H9 (cell line): ENCODE results near the gene TMEM270. TPM values are rescaled to one million over a fixed set of nuclear protein-coding genes. Genes with fewer than 3 reads are reported as not detected.

Source experiments
- DNase-seq: peaks from one replicate; pipeline ENCODE4 v3.0.0-alpha.2; 2017
- H2AFZ ChIP-seq: one replicate; pipeline ENCODE4 v1.6.1; 2013; ENCODE audit warnings: mild to moderate bottlenecking, low read length, control low read depth, moderate library complexity
- H2AK5ac ChIP-seq: 2 replicates; pipeline ENCODE4 v1.6.1; 2013; ENCODE audit warnings: low read length, control low read depth, mixed read lengths; ENCODE audit not compliant: insufficient read length
- H2BK120ac ChIP-seq: one replicate; pipeline ENCODE4 v1.6.1; 2013; ENCODE audit warnings: low read depth, mild to moderate bottlenecking, low read length, control low read depth, inconsistent platforms; ENCODE audit not compliant: poor library complexity, severe bottlenecking
- H2BK12ac ChIP-seq: 2 replicates; pipeline ENCODE4 v1.6.1; 2013; ENCODE audit warnings: low read length, control low read depth, mixed read lengths, low read depth; ENCODE audit not compliant: insufficient read length
- H2BK15ac ChIP-seq: 2 replicates; pipeline ENCODE4 v1.6.1; 2013; ENCODE audit warnings: low read depth, low read length, control low read depth
- H2BK20ac ChIP-seq: one replicate; pipeline ENCODE4 v1.6.1; 2013; ENCODE audit warnings: low read depth, mild to moderate bottlenecking, low read length, control low read depth, inconsistent platforms; ENCODE audit not compliant: poor library complexity, severe bottlenecking
- H2BK5ac ChIP-seq: 2 replicates; pipeline ENCODE4 v1.6.1; 2013; ENCODE audit warnings: low read length, control low read depth, mixed read lengths; ENCODE audit not compliant: insufficient read length
- H3K14ac ChIP-seq: 2 replicates; pipeline ENCODE4 v1.6.1; 2013; ENCODE audit warnings: low read length, control low read depth; ENCODE audit not compliant: insufficient read depth
- H3K18ac ChIP-seq: 2 replicates; pipeline ENCODE4 v1.6.1; 2013; ENCODE audit warnings: low read depth, mild to moderate bottlenecking, mixed read lengths, low read length, control low read depth; ENCODE audit not compliant: insufficient read length
- H3K23ac ChIP-seq: 2 replicates; pipeline ENCODE4 v1.6.1; 2013; ENCODE audit warnings: low read length, control low read depth, mixed read lengths, low read depth; ENCODE audit not compliant: insufficient read length
- H3K23me2 ChIP-seq: 2 replicates; pipeline ENCODE4 v1.6.1; 2013; ENCODE audit warnings: low read depth, mild to moderate bottlenecking, mixed read lengths, low read length, control low read depth; ENCODE audit not compliant: insufficient read length, poor library complexity, severe bottlenecking
- H3K27ac ChIP-seq: 2 replicates; pipeline ENCODE4 v1.5.1; 2013; ENCODE audit warnings: low read length, control low read depth, mixed read lengths, low read depth; ENCODE audit not compliant: insufficient read length
- H3K27me3 ChIP-seq: 2 replicates; pipeline ENCODE4 v1.6.1; 2013; ENCODE audit warnings: low read length, control low read depth, inconsistent platforms; ENCODE audit not compliant: insufficient read depth
- H3K4ac ChIP-seq: 2 replicates; pipeline ENCODE4 v1.6.1; 2013; ENCODE audit warnings: low read depth, mild to moderate bottlenecking, control low read depth, inconsistent platforms, low read length, moderate library complexity
- H3K4me1 ChIP-seq: 2 replicates; pipeline ENCODE4 v1.6.1; 2013; ENCODE audit warnings: low read length, control low read depth, inconsistent platforms; ENCODE audit not compliant: insufficient read depth
- H3K4me2 ChIP-seq: 2 replicates; pipeline ENCODE4 v1.6.1; 2013; ENCODE audit warnings: low read length, control low read depth, mixed read lengths; ENCODE audit not compliant: insufficient read length, insufficient read depth
- H3K56ac ChIP-seq: 2 replicates; pipeline ENCODE4 v1.6.1; 2013; ENCODE audit warnings: low read depth, mild to moderate bottlenecking, mixed read lengths, low read length, control low read depth; ENCODE audit not compliant: insufficient read length
- H3K79me1 ChIP-seq: 2 replicates; pipeline ENCODE4 v1.6.1; 2013; ENCODE audit warnings: low read depth, mild to moderate bottlenecking, moderate library complexity, low read length, control low read depth, inconsistent platforms; ENCODE audit not compliant: insufficient read depth, poor library complexity, severe bottlenecking
- H3K79me2 ChIP-seq: 2 replicates; pipeline ENCODE4 v1.6.1; 2013; ENCODE audit warnings: low read length, control low read depth, inconsistent platforms; ENCODE audit not compliant: insufficient read depth
- H3K9ac ChIP-seq: 2 replicates; pipeline ENCODE4 v1.6.1; 2013; ENCODE audit warnings: low read length, control low read depth, mixed read lengths; ENCODE audit not compliant: insufficient read length; ENCODE audit errors: extremely low read depth
- H3K9me3 ChIP-seq: one replicate; pipeline ENCODE4 v1.6.1; 2013; ENCODE audit warnings: low read depth, low read length, inconsistent platforms; ENCODE audit not compliant: control insufficient read depth
- H3T11ph ChIP-seq: one replicate; pipeline ENCODE4 v1.6.1; 2013; ENCODE audit warnings: mild to moderate bottlenecking, low read length, control low read depth, inconsistent platforms
- H4K20me1 ChIP-seq: one replicate; pipeline ENCODE4 v1.6.1; 2013; ENCODE audit not compliant: control insufficient read depth, insufficient read length, insufficient read depth
- H4K5ac ChIP-seq: 2 replicates; pipeline ENCODE4 v1.6.1; 2013; ENCODE audit warnings: low read depth, mild to moderate bottlenecking, mixed read lengths, low read length, control low read depth; ENCODE audit not compliant: insufficient read length
- H4K8ac ChIP-seq: replicated peaks from 2 replicates; pipeline ENCODE4 v1.6.1; 2013; ENCODE audit warnings: low read length, control low read depth, mixed read lengths, low read depth; ENCODE audit not compliant: insufficient read length
- H4K91ac ChIP-seq: 2 replicates; pipeline ENCODE4 v1.6.1; 2013; ENCODE audit warnings: low read depth, mild to moderate bottlenecking, moderate library complexity, mixed read lengths, low read length, control low read depth; ENCODE audit not compliant: insufficient read length
- H3K27ac Mint-ChIP-seq, 3 experiments: 2 replicates in 2 of 3; 3 replicates in 1 of 3; pipeline ENCODE4 v1.8.0; 2020 to 2021; ENCODE audit warnings: mixed read lengths in 3 of 3, mild to moderate bottlenecking in 1 of 3, moderate library complexity in 1 of 3
- H3K27me3 Mint-ChIP-seq: 2 replicates; pipeline ENCODE4 v1.8.0; 2021; ENCODE audit warnings: low read depth, mild to moderate bottlenecking, moderate library complexity, mixed read lengths
- H3K36me3 Mint-ChIP-seq, 3 experiments: 2 replicates in 2 of 3; 3 replicates in 1 of 3; pipeline ENCODE4 v1.8.0; 2020 to 2021; ENCODE audit warnings: low read depth in 3 of 3, mixed read lengths in 3 of 3; ENCODE audit not compliant: insufficient read depth in 1 of 3
- H3K4me1 Mint-ChIP-seq, 2 experiments: 2 replicates each; pipeline ENCODE4 v1.8.0; 2020; ENCODE audit warnings: mixed read lengths in 2 of 2
- H3K4me3 Mint-ChIP-seq, 2 experiments: 2 replicates in 1 of 2; 3 replicates in 1 of 2; pipeline ENCODE4 v1.8.0; 2020 to 2021; ENCODE audit warnings: mild to moderate bottlenecking in 2 of 2, mixed read lengths in 2 of 2, moderate library complexity in 1 of 2
- H3K9me3 Mint-ChIP-seq, 2 experiments: 2 replicates in 1 of 2; 3 replicates in 1 of 2; pipeline ENCODE4 v1.8.0; 2020; ENCODE audit warnings: mild to moderate bottlenecking in 2 of 2, mixed read lengths in 2 of 2, moderate library complexity in 1 of 2
- WGBS: extraction: QIAGEN DNeasy Blood & Tissue Kit; methylation state at CpG from one replicate; pipeline ENCODE4 v1.1.7; 2013; ENCODE audit warnings: missing lambda C conversion rate, low lambda C conversion rate, mixed read lengths; ENCODE audit not compliant: insufficient read length; ENCODE audit errors: extremely low coverage; 5-methylcytosine and 5-hydroxymethylcytosine counted together
- total RNA-seq: library from RNA; stranded (reverse); gene quantifications from 2 replicates; pipeline ENCODE4 v1.2.1, GENCODE V29; 2021
- TF ChIP-seq, protein P1 (sequence below): fragments of 200-600 bp; sonication (generic); conservative IDR thresholded peaks from 3 replicates; pipeline ENCODE4 v1.8.0; 2021; ENCODE audit warnings: antibody characterized with exemption, mild to moderate bottlenecking

Gene TMEM270
- total RNA-seq, 1 experiment from 2014 or later, result not detected

DNA sequence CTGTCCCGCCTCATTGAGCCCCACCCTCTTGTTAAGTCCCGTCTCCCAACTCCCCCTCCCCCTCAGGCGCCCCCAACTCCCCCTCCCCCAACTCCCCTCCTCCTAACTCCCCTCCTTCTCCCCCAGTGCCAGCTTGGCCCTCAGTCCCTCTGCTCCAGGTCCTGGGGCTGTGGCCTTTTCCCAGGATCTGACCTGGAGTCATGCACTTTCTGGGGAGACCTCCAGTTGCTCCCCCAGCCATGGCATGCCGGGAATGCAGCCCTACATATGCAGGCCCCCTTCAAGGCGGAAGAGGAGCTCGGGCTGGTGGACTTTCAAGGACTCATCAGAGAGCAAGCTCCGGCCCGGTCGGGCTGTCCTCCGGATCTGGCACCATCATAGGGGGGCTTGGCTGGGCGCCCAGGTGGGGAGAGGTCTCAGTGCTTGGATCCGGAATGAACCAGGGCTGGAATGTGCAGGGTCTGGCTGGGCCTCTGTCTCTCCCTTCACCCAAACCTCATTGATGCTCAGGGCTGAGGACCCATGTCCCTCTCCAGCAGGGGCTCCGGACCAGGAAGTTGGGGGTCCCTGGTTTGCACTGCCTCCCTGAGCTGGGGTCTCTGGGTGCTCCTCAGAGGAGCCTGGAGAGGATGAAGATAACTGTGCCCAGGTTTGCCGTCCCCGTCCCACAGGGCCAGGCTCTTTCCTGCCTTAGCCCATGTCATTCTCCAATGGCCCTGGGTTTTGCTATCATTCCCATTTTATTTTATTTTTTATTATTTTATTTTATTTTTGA lies 41.1 kb downstream of the TMEM270 start:
- Histone ChIP-seq H2BK20ac (no peak overlapping the region), H4K8ac (no peak overlapping the region), H3K79me1 (no peaks in the 10 kb centered on the region), H4K91ac (no peak overlapping the region), H4K5ac (no peak overlapping the region), H3K23ac (no peak overlapping the region), H3K4me1 (peaks cover 2% of the 10 kb centered on the region; the same call in 1 of the 2 replicates), H3T11ph (no peak overlapping the region), H2AK5ac (no peak overlapping the region), H2AFZ (no peak overlapping the region), H3K56ac (no peak overlapping the region), H3K4ac (no peak overlapping the region), H2BK120ac (no peak overlapping the region), H3K23me2 (no peaks in the 10 kb centered on the region), H2BK12ac (peak overlapping the region; percentile 68), H3K14ac (no peak overlapping the region; the same call in 1 of the 2 replicates), H3K4me2 (no peak overlapping the region), H3K9me3 (no peaks in the 10 kb centered on the region), H2BK5ac (no peak overlapping the region), H2BK15ac (no peak overlapping the region), H4K20me1 (no peaks in the 10 kb centered on the region), H3K27me3 (no peaks in the 10 kb centered on the region; the same call in 1 of the 2 replicates), H3K27ac (no peak overlapping the region), H3K79me2 (no peaks in the 10 kb centered on the region), H3K18ac (peak overlapping the region; percentile 1), H3K9ac (no peak overlapping the region)
- WGBS, result no CpG with 5 or more reads among the region's 15 CpGs
- DNase-seq, result peak; percentile 55
- no peak overlapping the region; a peak in 1 of 5 replicates for H3K4me3 Mint-ChIP-seq
- H3K27ac Mint-ChIP-seq, result peak overlapping the region in 2 of 3 experiments; percentile 28 to 94; a peak in 1 of 7 replicates
- H3K9me3 Mint-ChIP-seq, result peaks cover 1 to 6% of the 10 kb centered on the region in 2 experiments; a peak in 4 of 5 replicates
- peaks cover 0 to 4% (median 0%) of the 10 kb centered on the region in 3 experiments; a peak in 2 of 7 replicates for H3K36me3 Mint-ChIP-seq
- TF ChIP-seq, protein P1, sequence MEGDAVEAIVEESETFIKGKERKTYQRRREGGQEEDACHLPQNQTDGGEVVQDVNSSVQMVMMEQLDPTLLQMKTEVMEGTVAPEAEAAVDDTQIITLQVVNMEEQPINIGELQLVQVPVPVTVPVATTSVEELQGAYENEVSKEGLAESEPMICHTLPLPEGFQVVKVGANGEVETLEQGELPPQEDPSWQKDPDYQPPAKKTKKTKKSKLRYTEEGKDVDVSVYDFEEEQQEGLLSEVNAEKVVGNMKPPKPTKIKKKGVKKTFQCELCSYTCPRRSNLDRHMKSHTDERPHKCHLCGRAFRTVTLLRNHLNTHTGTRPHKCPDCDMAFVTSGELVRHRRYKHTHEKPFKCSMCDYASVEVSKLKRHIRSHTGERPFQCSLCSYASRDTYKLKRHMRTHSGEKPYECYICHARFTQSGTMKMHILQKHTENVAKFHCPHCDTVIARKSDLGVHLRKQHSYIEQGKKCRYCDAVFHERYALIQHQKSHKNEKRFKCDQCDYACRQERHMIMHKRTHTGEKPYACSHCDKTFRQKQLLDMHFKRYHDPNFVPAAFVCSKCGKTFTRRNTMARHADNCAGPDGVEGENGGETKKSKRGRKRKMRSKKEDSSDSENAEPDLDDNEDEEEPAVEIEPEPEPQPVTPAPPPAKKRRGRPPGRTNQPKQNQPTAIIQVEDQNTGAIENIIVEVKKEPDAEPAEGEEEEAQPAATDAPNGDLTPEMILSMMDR, result no peak
- no peaks in the 10 kb centered on the region for H3K27me3 Mint-ChIP-seq
- peaks cover 6 to 19% of the 10 kb centered on the region in 2 experiments for H3K4me1 Mint-ChIP-seq
